Breast epithelium (tissue), 4 donors: ENCODE data around the gene SHCBP1. TPM values are rescaled to one million over a fixed set of nuclear protein-coding genes. Genes with fewer than 3 reads are reported as not detected.
A peak's percentile ranks its signal among the peaks of the same experiment; 100 is the strongest.

Experiments used
- DNase-seq, 2 donors: peaks; one replicate each; pipeline ENCODE4 v3.0.0-alpha.2; 2019; ENCODE audit warnings: low spot score in 2 of 2
- H3K27ac ChIP-seq, 2 donors: fragments of 200-600 bp; sonication (generic) in 1 of 2; one replicate each; pipeline ENCODE4 v1.5.1; 2016 to 2019; ENCODE audit warnings: mild to moderate bottlenecking in 1 of 2
- H3K27me3 ChIP-seq, 2 donors: fragments of 200-600 bp; sonication (generic) in 1 of 2; one replicate each; pipeline versions ENCODE4 v1.5.1 to v1.6.0; 2017 to 2019; ENCODE audit warnings: control low read depth in 1 of 2, mild to moderate bottlenecking in 1 of 2
- H3K36me3 ChIP-seq: fragments of 200-600 bp; one replicate; pipeline ENCODE4 v1.5.1; 2019
- H3K4me1 ChIP-seq, 2 donors: fragments of 200-600 bp; sonication (generic); one replicate each; pipeline ENCODE4 v1.5.1; 2016 to 2019; ENCODE audit warnings: control low read depth in 1 of 2
- H3K4me3 ChIP-seq, 3 donors: fragments of 200-600 bp; sonication (generic); 1 replicate in 2 of 3; 2 replicates in 1 of 3; pipeline ENCODE4 v1.5.1; 2016 to 2019; ENCODE audit warnings: mild to moderate bottlenecking in 3 of 3, moderate library complexity in 2 of 3
- H3K9me3 ChIP-seq, 2 donors: fragments of 200-600 bp; sonication (generic) in 1 of 2; one replicate each; pipeline ENCODE4 v1.5.1; 2016 to 2019; ENCODE audit warnings: control low read depth in 1 of 2
- POLR2A ChIP-seq: fragments of 450-650 bp; IDR thresholded peaks from one replicate; pipeline ENCODE4 v1.6.1; 2016; ENCODE audit warnings: antibody characterized with exemption, mild to moderate bottlenecking, moderate library complexity
- POLR2AphosphoS5 ChIP-seq, 3 donors: sonication (generic); formaldehyde crosslinking; IDR thresholded peaks; one replicate each; pipeline ENCODE4 v1.6.1; 2017; ENCODE audit warnings: antibody characterized with exemption in 3 of 3
- intact Hi-C: fragments of 100-400 bp; cut with DNase I; formaldehyde crosslinking; loops from one replicate; pipeline ENCODE4 v1.15.1; 2023; ENCODE audit warnings: low total_unique reads
- total RNA-seq, 3 donors: library from RNA; depleted of rRNA; stranded (reverse); fragments of >200 nt; gene quantifications; one replicate each; pipeline ENCODE4 v1.1.0, GENCODE V29; 2016
- TF ChIP-seq, protein P1 (sequence below), 3 donors: fragments of 450-650 bp; IDR thresholded peaks; one replicate each; pipeline ENCODE4 v1.5.1; 2016 to 2017; ENCODE audit warnings: antibody characterized with exemption in 3 of 3, mild to moderate bottlenecking in 3 of 3, moderate library complexity in 3 of 3

Gene SHCBP1
- total RNA-seq, 3 donors from 2014 or later = 0.33 to 0.96 (median 0.44) TPM

DNA sequence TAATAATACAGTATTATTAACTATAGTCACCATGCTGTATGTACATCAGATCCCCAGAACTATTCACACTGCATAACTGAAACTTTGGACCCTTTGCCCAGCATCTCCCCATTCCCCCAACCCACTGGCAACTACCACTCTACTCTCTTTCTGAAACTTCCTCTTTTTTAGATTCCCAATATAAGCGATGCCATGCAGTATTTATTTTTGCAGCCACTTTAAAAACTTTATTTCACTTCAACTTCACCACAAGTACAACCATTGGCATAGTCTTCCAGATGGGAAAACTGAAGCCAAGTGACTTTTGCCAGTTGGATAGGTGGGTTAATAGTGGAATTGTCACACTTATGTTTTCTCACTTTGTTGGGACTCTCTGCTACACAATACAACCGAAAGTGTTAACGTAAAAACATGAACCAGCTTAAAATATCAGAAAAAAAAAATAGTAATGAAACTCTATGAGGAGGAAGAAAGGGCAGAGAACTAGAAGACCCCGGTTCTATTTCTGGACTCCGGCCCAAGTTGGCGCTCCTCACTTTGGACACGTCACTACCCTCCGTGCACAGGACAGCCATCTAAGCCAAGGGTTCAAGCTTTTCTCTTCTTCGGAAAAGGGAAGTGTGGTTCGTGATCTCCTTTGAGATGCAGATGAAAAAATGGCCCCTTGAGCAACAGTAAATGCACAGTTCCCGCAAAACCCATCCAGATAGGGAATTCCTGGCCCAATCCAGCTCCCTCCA is 743 bp downstream of the SHCBP1 start:
- H3K36me3 ChIP-seq = no peaks in the 10 kb centered on the region
- intact Hi-C loops = no loop called here
- peak overlapping the region; percentile 53 to 80 (median 60) for H3K4me3 ChIP-seq
- TF ChIP-seq, protein P1, sequence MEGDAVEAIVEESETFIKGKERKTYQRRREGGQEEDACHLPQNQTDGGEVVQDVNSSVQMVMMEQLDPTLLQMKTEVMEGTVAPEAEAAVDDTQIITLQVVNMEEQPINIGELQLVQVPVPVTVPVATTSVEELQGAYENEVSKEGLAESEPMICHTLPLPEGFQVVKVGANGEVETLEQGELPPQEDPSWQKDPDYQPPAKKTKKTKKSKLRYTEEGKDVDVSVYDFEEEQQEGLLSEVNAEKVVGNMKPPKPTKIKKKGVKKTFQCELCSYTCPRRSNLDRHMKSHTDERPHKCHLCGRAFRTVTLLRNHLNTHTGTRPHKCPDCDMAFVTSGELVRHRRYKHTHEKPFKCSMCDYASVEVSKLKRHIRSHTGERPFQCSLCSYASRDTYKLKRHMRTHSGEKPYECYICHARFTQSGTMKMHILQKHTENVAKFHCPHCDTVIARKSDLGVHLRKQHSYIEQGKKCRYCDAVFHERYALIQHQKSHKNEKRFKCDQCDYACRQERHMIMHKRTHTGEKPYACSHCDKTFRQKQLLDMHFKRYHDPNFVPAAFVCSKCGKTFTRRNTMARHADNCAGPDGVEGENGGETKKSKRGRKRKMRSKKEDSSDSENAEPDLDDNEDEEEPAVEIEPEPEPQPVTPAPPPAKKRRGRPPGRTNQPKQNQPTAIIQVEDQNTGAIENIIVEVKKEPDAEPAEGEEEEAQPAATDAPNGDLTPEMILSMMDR (IDR thresholded peaks at IDR 0.05) = no peak
- H3K9me3 ChIP-seq = no peaks in the 10 kb centered on the region
- H3K4me1 ChIP-seq = no peaks in the 10 kb centered on the region
- DNase-seq = no peak
- H3K27ac ChIP-seq = no peak overlapping the region
- H3K27me3 ChIP-seq = no peaks in the 10 kb centered on the region

DNA sequence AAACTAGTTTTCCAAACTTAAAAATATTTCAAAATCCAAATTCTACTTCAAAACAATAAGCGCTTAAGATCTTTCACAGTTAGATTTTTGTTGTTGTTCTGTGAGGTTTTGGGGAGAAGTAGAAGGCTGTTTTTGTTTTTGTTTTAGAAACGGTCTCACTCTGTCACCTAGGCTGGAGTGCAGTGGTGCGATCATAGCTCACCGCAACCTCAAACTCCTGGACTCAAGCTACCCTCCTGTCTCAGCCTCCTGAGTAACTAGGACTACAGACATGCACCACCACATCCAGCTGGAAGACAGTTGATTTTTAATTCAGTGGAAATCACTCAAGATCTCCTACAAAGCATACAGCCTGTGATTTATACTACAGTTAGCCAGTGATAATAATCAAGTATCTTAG is 2.7 kb downstream of the SHCBP1 start:
- intact Hi-C loops = no loop called here

DNA sequence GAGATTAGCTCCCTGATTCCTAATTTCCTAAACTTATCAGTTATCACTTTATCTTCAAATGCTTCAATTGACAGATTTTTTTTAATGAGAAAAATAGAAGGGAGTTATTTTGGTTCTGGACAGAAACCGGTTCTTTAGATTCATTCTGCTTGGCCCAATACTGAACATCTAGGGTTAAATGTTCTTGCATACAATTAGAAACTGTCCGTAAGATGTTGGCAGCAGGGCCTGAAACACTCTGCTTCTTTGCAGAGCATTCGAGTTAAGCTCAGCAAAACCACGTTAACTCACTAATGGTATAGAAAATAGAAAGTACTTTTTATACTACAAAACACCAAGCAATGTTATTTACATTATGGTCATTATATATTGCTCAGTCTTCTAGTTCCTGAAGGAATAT is 7.2 kb downstream of the SHCBP1 start:
- no peaks in the 10 kb centered on the region for H3K36me3 ChIP-seq
- no peak for DNase-seq
- H3K27ac ChIP-seq = no peak overlapping the region
- intact Hi-C loops = no loop called here
- H3K9me3 ChIP-seq = no peaks in the 10 kb centered on the region
- no peaks in the 10 kb centered on the region for H3K4me1 ChIP-seq
- TF ChIP-seq POLR2A (no peak), POLR2AphosphoS5 (IDR thresholded peaks at IDR 0.05) (no peak)
- TF ChIP-seq, protein P1 (IDR thresholded peaks at IDR 0.05) = no peak
- H3K27me3 ChIP-seq = no peaks in the 10 kb centered on the region
- H3K4me3 ChIP-seq = no peak overlapping the region

More for the DNA sequence above, 2.7 kb downstream of the SHCBP1 start:
- Histone ChIP-seq H3K4me3 (no peak overlapping the region), H3K36me3 (no peaks in the 10 kb centered on the region), H3K27ac (no peak overlapping the region), H3K27me3 (no peaks in the 10 kb centered on the region), H3K9me3 (no peaks in the 10 kb centered on the region), H3K4me1 (no peaks in the 10 kb centered on the region)
- no peak for DNase-seq
- TF ChIP-seq POLR2AphosphoS5 (IDR thresholded peaks at IDR 0.05) (no peak), POLR2A (no peak)
- TF ChIP-seq, protein P1 (IDR thresholded peaks at IDR 0.05) = no peak

DNA sequence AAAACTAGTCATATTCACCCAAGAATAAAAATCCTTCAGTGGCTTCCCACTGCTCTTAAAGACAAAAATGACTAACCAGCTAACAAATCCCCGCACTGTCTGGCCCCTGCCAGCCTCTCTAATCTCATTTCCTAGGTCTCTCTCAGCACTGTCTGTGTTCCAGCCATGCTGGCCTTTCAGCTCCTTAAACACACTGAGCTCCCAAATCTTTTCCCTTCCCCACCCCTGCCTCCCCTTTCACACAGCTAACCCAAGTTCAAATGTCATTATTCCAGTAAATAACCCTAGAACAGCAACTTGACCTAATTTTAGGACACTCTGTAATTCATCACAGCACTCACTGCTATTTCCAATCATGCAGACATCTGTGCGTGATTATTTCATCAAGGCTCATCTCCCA is 7.8 kb downstream of the SHCBP1 start:
- H3K4me3 ChIP-seq = no peak overlapping the region
- no peaks in the 10 kb centered on the region for H3K9me3 ChIP-seq
- H3K27ac ChIP-seq = no peak overlapping the region
- no peaks in the 10 kb centered on the region for H3K36me3 ChIP-seq
- intact Hi-C loops = no loop called here
- H3K4me1 ChIP-seq = no peaks in the 10 kb centered on the region
- no peaks in the 10 kb centered on the region for H3K27me3 ChIP-seq
- no peak for DNase-seq
- no peak for TF ChIP-seq POLR2AphosphoS5 (IDR thresholded peaks at IDR 0.05)
- TF ChIP-seq, protein P1 (IDR thresholded peaks at IDR 0.05) = no peak
- no peak for TF ChIP-seq POLR2A

DNA sequence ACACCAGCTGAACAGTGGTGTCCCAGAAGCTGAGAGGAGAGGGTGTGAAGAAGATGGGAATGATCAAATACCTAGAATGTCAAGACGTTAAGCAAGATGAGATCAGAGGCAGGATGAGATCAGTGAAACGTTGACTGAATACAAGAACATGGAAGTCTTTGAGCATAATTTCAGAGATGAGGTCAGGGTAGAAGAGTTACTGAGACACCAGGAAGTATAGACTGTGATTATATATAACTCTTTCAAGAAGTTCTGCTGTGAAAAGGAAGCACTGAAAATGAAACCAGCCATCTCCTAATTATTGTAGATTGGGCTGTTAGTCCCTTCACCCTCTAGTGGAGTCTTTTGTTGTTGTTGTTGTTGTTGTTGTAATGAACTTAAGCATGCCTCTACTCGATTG is 9.1 kb downstream of the SHCBP1 start:
- no peaks in the 10 kb centered on the region for H3K27me3 ChIP-seq
- no peak for TF ChIP-seq POLR2A
- TF ChIP-seq, protein P1 (IDR thresholded peaks at IDR 0.05) = no peak
- no peak for TF ChIP-seq POLR2AphosphoS5 (IDR thresholded peaks at IDR 0.05)
- no peak overlapping the region for H3K4me3 ChIP-seq
- no peak overlapping the region for H3K27ac ChIP-seq
- H3K4me1 ChIP-seq = no peaks in the 10 kb centered on the region
- H3K36me3 ChIP-seq = no peaks in the 10 kb centered on the region
- no peaks in the 10 kb centered on the region for H3K9me3 ChIP-seq
- DNase-seq = no peak
- intact Hi-C loops = no loop called here
